Colonic mucosa (tissue), 4 donors: ENCODE results near the gene AP4S1. TPM values are rescaled to one million over a fixed set of nuclear protein-coding genes. Genes with fewer than 3 reads are reported as not detected.

Source experiments
- DNase-seq: peaks from one replicate; pipeline ENCODE4 v3.0.0-alpha.2; 2020
- H3K27ac ChIP-seq: fragments of 200-600 bp; one replicate; pipeline ENCODE4 v1.8.0; 2021
- H3K27me3 ChIP-seq: fragments of 200-600 bp; one replicate; pipeline ENCODE4 v1.8.0; 2021
- H3K36me3 ChIP-seq: fragments of 200-600 bp; one replicate; pipeline ENCODE4 v1.8.0; 2021
- H3K4me1 ChIP-seq: fragments of 200-600 bp; one replicate; pipeline ENCODE4 v1.8.0; 2021; ENCODE audit warnings: mild to moderate bottlenecking
- H3K4me3 ChIP-seq: fragments of 200-600 bp; one replicate; pipeline ENCODE4 v1.8.0; 2021
- H3K9ac ChIP-seq, 2 donors: one replicate each; pipeline ENCODE4 v1.7.0; 2013; ENCODE audit warnings: control low read depth in 2 of 2, low read depth in 2 of 2, low read length in 2 of 2
- H3K9me3 ChIP-seq: fragments of 200-600 bp; one replicate; pipeline ENCODE4 v1.8.0; 2021
- CTCF ChIP-seq: fragments of 200-600 bp; IDR thresholded peaks from one replicate; pipeline ENCODE4 v1.8.0; 2022; ENCODE audit warnings: antibody characterized with exemption, mild to moderate bottlenecking
- intact Hi-C: fragments of 100-400 bp; cut with DNase I; formaldehyde crosslinking; loops from one replicate; pipeline ENCODE4 v1.14.1; 2022
- total RNA-seq, 2 donors: library from RNA; stranded (reverse); fragmentation: NEBNext Ultra II Directional in 1 of 2; extraction: Animal tissue kit (Norgen Biotek cat#: 25700) in 1 of 2; gene quantifications; one replicate each; pipeline ENCODE4 v1.2.1, GENCODE V29; 2021
- donor health status: healthy.
- donor health status: DM: no; HTN: no; CAD: no.
- donor health status: DM: no; HTN: no; CAD: no.

Gene AP4S1
- total RNA-seq, 2 donors from 2014 or later, result 3.3 to 4.9 TPM

- TF ChIP-seq CTCF, result no peak
- intact Hi-C loops, result no loop called here
- no peaks in the 10 kb centered on the region for H3K27me3 ChIP-seq
- DNase-seq, result peak; percentile 97
- peak overlapping the region; percentile 80 to 86 for H3K9ac ChIP-seq
- no peaks in the 10 kb centered on the region for H3K36me3 ChIP-seq
- H3K4me1 ChIP-seq, result peaks cover 11% of the 10 kb centered on the region
- peak overlapping the region; percentile 95 for H3K27ac ChIP-seq
- H3K4me3 ChIP-seq, result peak overlapping the region; percentile 96
- H3K9me3 ChIP-seq, result no peaks in the 10 kb centered on the region
Measured at GRCh38 chr14:31026450-31027235, 1.2 kb downstream of the AP4S1 start.

- H3K36me3 ChIP-seq, result no peaks in the 10 kb centered on the region
- peak overlapping the region; percentile 95 for H3K27ac ChIP-seq
- peaks cover 11% of the 10 kb centered on the region for H3K4me1 ChIP-seq
- no peak for TF ChIP-seq CTCF
- no peaks in the 10 kb centered on the region for H3K9me3 ChIP-seq
- H3K4me3 ChIP-seq, result peak overlapping the region; percentile 96
- H3K27me3 ChIP-seq, result no peaks in the 10 kb centered on the region
- no peak for DNase-seq
- H3K9ac ChIP-seq, result peak overlapping the region in 1 of 2 donors; percentile 86
- intact Hi-C loops, result no loop called here
Measured at GRCh38 chr14:31027847-31028246, 2.4 kb downstream of the AP4S1 start.

- intact Hi-C loops, result no loop called here
- no peak overlapping the region for H3K27ac ChIP-seq
- DNase-seq, result no peak
- no peak overlapping the region for H3K4me3 ChIP-seq
- no peaks in the 10 kb centered on the region for H3K27me3 ChIP-seq
- H3K36me3 ChIP-seq, result no peaks in the 10 kb centered on the region
- no peaks in the 10 kb centered on the region for H3K9me3 ChIP-seq
- peaks cover 1% of the 10 kb centered on the region for H3K4me1 ChIP-seq
- no peak for TF ChIP-seq CTCF
- no peak overlapping the region for H3K9ac ChIP-seq
Measured at GRCh38 chr14:31029016-31029970, 3.8 kb downstream of the AP4S1 start.

GRCh38 chr14:31030469-31030868 lies 5.0 kb downstream of the AP4S1 start:
- intact Hi-C loops, result no loop called here

More at GRCh38 chr14:31030469-31030868, 5.0 kb downstream of the AP4S1 start:
- no peaks in the 10 kb centered on the region for H3K9me3 ChIP-seq
- H3K36me3 ChIP-seq, result no peaks in the 10 kb centered on the region
- H3K27me3 ChIP-seq, result no peaks in the 10 kb centered on the region
- no peak overlapping the region for H3K9ac ChIP-seq
- no peak overlapping the region for H3K4me3 ChIP-seq
- no peak overlapping the region for H3K27ac ChIP-seq
- DNase-seq, result no peak
- TF ChIP-seq CTCF, result no peak
- H3K4me1 ChIP-seq, result no peaks in the 10 kb centered on the region
